ENCODE results near the gene RNF114. TPM values are rescaled to one million over a fixed set of nuclear protein-coding genes. Genes with fewer than 3 reads are reported as not detected.
A peak's percentile ranks its signal among the peaks of the same experiment; 100 is the strongest.

RNF114 gene
- 50.3 and 65.2 TPM in 2 replicates for total RNA-seq
- polyA plus RNA-seq: 70.2 and 93.9 TPM in 2 replicates
- 57.8 and 75.8 TPM in 2 replicates for polyA plus RNA-seq (2012)
- polyA minus RNA-seq (ENCODE audit: low replicate concordance): 53.6 and 77.4 TPM in 2 replicates

- peaks cover 51% of the 10 kb centered on the region for H3K79me2 ChIP-seq (ENCODE audit: control insufficient read depth, insufficient read depth, low read length)
- peak within 1 kb of the TSS; percentile 92 to 98 (median 98) for H3K4me3 ChIP-seq (replicated peaks in 1 of 4; ENCODE audit: control extremely low read depth in 1 of 4, insufficient read depth in 1 of 4, low read depth in 3 of 4, low read length in 4 of 4)
- H3K4me2 ChIP-seq (ENCODE audit: extremely low read depth, insufficient read depth, low read length): peak within 1 kb of the TSS; percentile 76
- H2AFZ ChIP-seq (ENCODE audit: low read length): peak within 1 kb of the TSS; percentile 89
- peaks cover 11% of the 10 kb centered on the region for H3K4me1 ChIP-seq (ENCODE audit: control insufficient read depth, extremely low read depth, insufficient read depth, low read length)
- H4K20me1 ChIP-seq (ENCODE audit: control insufficient read depth, extremely low read depth, insufficient read depth, low read length): no peaks in the 10 kb centered on the region
- peaks cover 2% of the 10 kb centered on the region for H3K36me3 ChIP-seq (ENCODE audit: control insufficient read depth, insufficient read depth, low read length)
- peak within 1 kb of the TSS; percentile 91 for H3K27ac ChIP-seq (ENCODE audit: insufficient read depth, low read length)
- no peaks in the 10 kb centered on the region for H3K9me3 ChIP-seq (ENCODE audit: control insufficient read depth, insufficient read depth, low read depth, low read length)
- H3K9ac ChIP-seq (ENCODE audit: insufficient read depth, low read length): peak within 1 kb of the TSS; percentile 94
- no peaks in the 10 kb centered on the region for H3K27me3 ChIP-seq (ENCODE audit: control insufficient read depth, insufficient read depth, low read length)
- peak; percentile 81 to 91 for DNase-seq (ENCODE audit: low read depth in 2 of 2)
- TF ChIP-seq CTCF (conservative IDR thresholded peaks at IDR 0.05 in 1 of 2, IDR thresholded peaks at IDR 0.05 in 1 of 2; ENCODE audit: low read depth in 1 of 2, low read length in 2 of 2) (no peak), EZH2 (IDR thresholded peaks at IDR 0.05; ENCODE audit: low read length, missing control alignments) (no peak)
Observed at GRCh38 chr20:49936153-49937026, at the start of gene RNF114. Gene RNF114, plus strand, starts transcription at chr20:49936397. Its CDS starts 16 bp downstream, at chr20:49936413.

GRCh38 chr20:49886571-49887213 is 49.5 kb upstream of the RNF114 start:
- no peak overlapping the region for H3K4me3 ChIP-seq (replicated peaks in 1 of 4; ENCODE audit: control extremely low read depth in 1 of 4, insufficient read depth in 1 of 4, low read depth in 3 of 4, low read length in 4 of 4)
- no peak for TF ChIP-seq CTCF (conservative IDR thresholded peaks at IDR 0.05 in 1 of 2, IDR thresholded peaks at IDR 0.05 in 1 of 2; ENCODE audit: low read depth in 1 of 2, low read length in 2 of 2)
- no peak for TF ChIP-seq EZH2 (IDR thresholded peaks at IDR 0.05; ENCODE audit: low read length, missing control alignments)
- no peak for DNase-seq (ENCODE audit: low read depth in 2 of 2)
- peaks cover 8% of the 10 kb centered on the region for H3K4me1 ChIP-seq (ENCODE audit: control insufficient read depth, extremely low read depth, insufficient read depth, low read length)
- peaks cover 10% of the 10 kb centered on the region for H3K36me3 ChIP-seq (ENCODE audit: control insufficient read depth, insufficient read depth, low read length)
- no peaks in the 10 kb centered on the region for H3K27me3 ChIP-seq (ENCODE audit: control insufficient read depth, insufficient read depth, low read length)
- no peaks in the 10 kb centered on the region for H4K20me1 ChIP-seq (ENCODE audit: control insufficient read depth, extremely low read depth, insufficient read depth, low read length)
- no peak overlapping the region for H3K4me2 ChIP-seq (ENCODE audit: extremely low read depth, insufficient read depth, low read length)
- no peaks in the 10 kb centered on the region for H3K79me2 ChIP-seq (ENCODE audit: control insufficient read depth, insufficient read depth, low read length)
- no peak overlapping the region for H3K27ac ChIP-seq (ENCODE audit: insufficient read depth, low read length)
- no peak overlapping the region for H3K9ac ChIP-seq (ENCODE audit: insufficient read depth, low read length)
- no peak overlapping the region for H2AFZ ChIP-seq (ENCODE audit: low read length)
- no peaks in the 10 kb centered on the region for H3K9me3 ChIP-seq (ENCODE audit: control insufficient read depth, insufficient read depth, low read depth, low read length)
